A549 (cell line): ENCODE measurements around the gene PROB1. TPM values are rescaled to one million over a fixed set of nuclear protein-coding genes. Genes with fewer than 3 reads are reported as not detected.

ENCODE experiments used
- ATAC-seq, 2 experiments: fragments of 200-7000 bp in 1 of 2; fragments of >200 bp in 1 of 2; cut with Nextera tagmentation in 1 of 2; cut with Tn5 transposase in 1 of 2; 3 replicates each; pipeline versions ENCODE4 v1.8.0 to v1.9.1; 2018 to 2020; ENCODE audit warnings: mild to moderate bottlenecking in 1 of 2, moderate library complexity in 1 of 2
- CTCF ChIA-PET: fragments of 300-600 bp; sonication (Branson Sonifier 250); formaldehyde crosslinking; extraction: SDS; loops from one replicate; lab custom pipeline; 2021; ENCODE audit warnings: antibody characterized with exemption, inconsistent platforms; lab: Yijun Ruan, JAX
- POLR2A ChIA-PET: fragments of 350-600 bp; formaldehyde crosslinking; extraction: SDS; loops from one replicate; lab custom pipeline; 2021; ENCODE audit warnings: antibody characterized with exemption, inconsistent platforms; lab: Yijun Ruan, JAX
- DNase-seq, 2 experiments: peaks; one replicate each; pipeline versions ENCODE4 v3.0.0 to v3.0.0-alpha.2; 2011 to 2016; ENCODE audit warnings: low read depth in 1 of 2, low spot score in 1 of 2
- FAIRE-seq: peaks from 2 replicates; lab custom pipeline; 2011; peaks lifted over from hg19 to GRCh38; lab: Jason Lieb, UNC
- H3K27ac ChIP-seq, 2 experiments: fragments of >200 bp; sonication (Bioruptor Twin); formaldehyde crosslinking; 3 replicates each; pipeline ENCODE4 v1.5.1; 2016 to 2017
- H3K4me1 ChIP-seq: fragments of >200 bp; sonication (Bioruptor Twin); formaldehyde crosslinking; 3 replicates; pipeline ENCODE4 v1.6.1; 2016
- H3K4me2 ChIP-seq: fragments of >200 bp; sonication (Bioruptor Twin); formaldehyde crosslinking; 3 replicates; pipeline ENCODE4 v1.6.1; 2016
- H3K4me3 ChIP-seq: fragments of >200 bp; sonication (Bioruptor Twin); formaldehyde crosslinking; 3 replicates; pipeline ENCODE4 v1.5.1; 2016
- H3K9me3 ChIP-seq: fragments of >200 bp; sonication (Bioruptor Twin); formaldehyde crosslinking; 3 replicates; pipeline ENCODE4 v1.6.1; 2016
- BHLHE40 ChIP-seq: IDR thresholded peaks from 2 replicates; pipeline ENCODE4 v1.6.1; 2012; ENCODE audit warnings: low read depth, low read length, inconsistent platforms
- CBX2 ChIP-seq: fragments of 200-600 bp; sonication (generic); IDR thresholded peaks from 2 replicates; pipeline ENCODE4 v1.6.1; 2016; ENCODE audit warnings: low read depth, mild to moderate bottlenecking, borderline replicate concordance
- EHF ChIP-seq: fragments of 250-450 bp; sonication (Bioruptor Pico); IDR thresholded peaks from 2 replicates; pipeline ENCODE4 v1.5.0; 2020; ENCODE audit warnings: mild to moderate bottlenecking
- FOSB ChIP-seq: fragments of 250-450 bp; sonication (Bioruptor Pico); IDR thresholded peaks from 2 replicates; pipeline ENCODE4 v1.5.0; 2020; ENCODE audit warnings: mild to moderate bottlenecking, moderate library complexity
- FOSL2 ChIP-seq, 2 experiments: fragments of 450-650 bp in 1 of 2; fragments of >200 bp in 1 of 2; sonication (Bioruptor Twin) in 1 of 2; formaldehyde crosslinking; IDR thresholded peaks; 2 replicates each; pipeline versions ENCODE4 v1.5.0 to v1.6.1; 2016 to 2020; ENCODE audit warnings: mild to moderate bottlenecking in 1 of 2, moderate library complexity in 1 of 2
- FOXS1 ChIP-seq: fragments of 250-450 bp; sonication (Bioruptor Pico); IDR thresholded peaks from 2 replicates; pipeline ENCODE4 v1.5.0; 2020; ENCODE audit warnings: mild to moderate bottlenecking, moderate library complexity
- GATA3 ChIP-seq: IDR thresholded peaks from 2 replicates; pipeline ENCODE4 v1.6.1; 2012; ENCODE audit warnings: borderline replicate concordance
- HOXA7 ChIP-seq: fragments of 250-450 bp; sonication (Bioruptor Pico); IDR thresholded peaks from 2 replicates; pipeline ENCODE4 v1.5.0; 2020; ENCODE audit warnings: mild to moderate bottlenecking, moderate library complexity
- JUN ChIP-seq, 2 experiments: fragments of >200 bp; sonication (Bioruptor Twin); formaldehyde crosslinking; IDR thresholded peaks; 2 replicates in 1 of 2; 3 replicates in 1 of 2; pipeline ENCODE4 v1.6.1; 2016 to 2017
- JUNB ChIP-seq: fragments of >200 bp; sonication (Bioruptor Twin); formaldehyde crosslinking; IDR thresholded peaks from 2 replicates; pipeline ENCODE4 v1.6.1; 2016
- KDM5A ChIP-seq: fragments of 200-600 bp; sonication (generic); IDR thresholded peaks from 2 replicates; pipeline ENCODE4 v1.6.1; 2016; ENCODE audit warnings: antibody characterized with exemption, mild to moderate bottlenecking
- MAZ ChIP-seq: fragments of 150-350 bp; IDR thresholded peaks from 2 replicates; pipeline ENCODE4 v1.6.1; 2014; ENCODE audit warnings: antibody characterized with exemption, low read depth, low read length, borderline replicate concordance
- NFE2L2 ChIP-seq: fragments of 150-350 bp; conservative IDR thresholded peaks from 2 replicates; pipeline ENCODE4 v1.6.1; 2014; ENCODE audit warnings: low read length
- NPAS2 ChIP-seq: fragments of 250-450 bp; sonication (Bioruptor Pico); IDR thresholded peaks from 2 replicates; pipeline ENCODE4 v1.8.0; 2022; ENCODE audit warnings: mild to moderate bottlenecking, moderate library complexity, borderline replicate concordance
- PHF8 ChIP-seq: fragments of 200-600 bp; sonication (generic); IDR thresholded peaks from 2 replicates; pipeline ENCODE4 v1.6.1; 2016; ENCODE audit warnings: low read depth, mild to moderate bottlenecking, antibody characterized with exemption, moderate library complexity, borderline replicate concordance
- POLR2A ChIP-seq: IDR thresholded peaks from 2 replicates; pipeline ENCODE4 v1.6.1; 2012; ENCODE audit warnings: mild to moderate bottlenecking, low read length
- RAD21 ChIP-seq, 2 experiments: fragments of >200 bp in 1 of 2; sonication (Bioruptor Twin) in 1 of 2; formaldehyde crosslinking in 1 of 2; IDR thresholded peaks in 1 of 2; conservative IDR thresholded peaks in 1 of 2; 2 replicates in 1 of 2; 3 replicates in 1 of 2; pipeline ENCODE4 v1.6.1; 2012 to 2018; ENCODE audit warnings: inconsistent platforms in 1 of 2
- RARB ChIP-seq: fragments of 250-450 bp; sonication (Bioruptor Pico); IDR thresholded peaks from 2 replicates; pipeline ENCODE4 v1.8.0; 2021; ENCODE audit warnings: mild to moderate bottlenecking, moderate library complexity
- SMC3 ChIP-seq: fragments of >200 bp; sonication (Bioruptor Twin); formaldehyde crosslinking; IDR thresholded peaks from 3 replicates; pipeline ENCODE4 v1.6.1; 2018; ENCODE audit warnings: inconsistent platforms
- SREBF2 ChIP-seq: fragments of 450-650 bp; IDR thresholded peaks from 2 replicates; pipeline ENCODE4 v1.6.1; 2014; ENCODE audit warnings: mild to moderate bottlenecking, moderate library complexity
- TFCP2L1 ChIP-seq: fragments of 250-450 bp; sonication (Bioruptor Pico); IDR thresholded peaks from 2 replicates; pipeline ENCODE4 v1.5.0; 2021; ENCODE audit warnings: mild to moderate bottlenecking
- ZFP36 ChIP-seq: fragments of 450-650 bp; IDR thresholded peaks from 2 replicates; pipeline ENCODE4 v1.6.1; 2014; ENCODE audit warnings: borderline replicate concordance; ENCODE audit not compliant: partially characterized antibody
- WGBS: methylation state at CpG from one replicate; pipeline ENCODE4 v1.1.6; 2017; ENCODE audit errors: missing lambda C conversion rate; 5-methylcytosine and 5-hydroxymethylcytosine counted together
- polyA plus RNA-seq, 4 experiments: library from polyadenylated mRNA; depleted of rRNA in 3 of 4; stranded (reverse); fragments of >200 nt; fragmentation: RNase III in 1 of 4; extraction: RNeasy Plus Mini Kit Qiagen cat#74134 plus additional on column Dnase treatment in 1 of 4; gene quantifications; 2 replicates in 3 of 4; 3 replicates in 1 of 4; pipeline ENCODE4 v1.2.3, GENCODE V29; 2011 to 2017
- TF ChIP-seq, protein P1 (sequence below): IDR thresholded peaks from 2 replicates; pipeline ENCODE4 v1.6.1; 2012; ENCODE audit warnings: low read depth, borderline replicate concordance
- TF ChIP-seq, protein P2 (sequence below): fragments of 450-650 bp; IDR thresholded peaks from 2 replicates; pipeline ENCODE4 v1.6.1; 2014; ENCODE audit warnings: antibody characterized with exemption
- TF ChIP-seq, protein P3 (sequence below): IDR thresholded peaks from 2 replicates; pipeline ENCODE4 v1.6.1; 2012

The PROB1 gene
- polyA plus RNA-seq, 2 of the 4 experiments (the other 2 are of a cell fraction): 0.23 to 0.48 TPM

DNA sequence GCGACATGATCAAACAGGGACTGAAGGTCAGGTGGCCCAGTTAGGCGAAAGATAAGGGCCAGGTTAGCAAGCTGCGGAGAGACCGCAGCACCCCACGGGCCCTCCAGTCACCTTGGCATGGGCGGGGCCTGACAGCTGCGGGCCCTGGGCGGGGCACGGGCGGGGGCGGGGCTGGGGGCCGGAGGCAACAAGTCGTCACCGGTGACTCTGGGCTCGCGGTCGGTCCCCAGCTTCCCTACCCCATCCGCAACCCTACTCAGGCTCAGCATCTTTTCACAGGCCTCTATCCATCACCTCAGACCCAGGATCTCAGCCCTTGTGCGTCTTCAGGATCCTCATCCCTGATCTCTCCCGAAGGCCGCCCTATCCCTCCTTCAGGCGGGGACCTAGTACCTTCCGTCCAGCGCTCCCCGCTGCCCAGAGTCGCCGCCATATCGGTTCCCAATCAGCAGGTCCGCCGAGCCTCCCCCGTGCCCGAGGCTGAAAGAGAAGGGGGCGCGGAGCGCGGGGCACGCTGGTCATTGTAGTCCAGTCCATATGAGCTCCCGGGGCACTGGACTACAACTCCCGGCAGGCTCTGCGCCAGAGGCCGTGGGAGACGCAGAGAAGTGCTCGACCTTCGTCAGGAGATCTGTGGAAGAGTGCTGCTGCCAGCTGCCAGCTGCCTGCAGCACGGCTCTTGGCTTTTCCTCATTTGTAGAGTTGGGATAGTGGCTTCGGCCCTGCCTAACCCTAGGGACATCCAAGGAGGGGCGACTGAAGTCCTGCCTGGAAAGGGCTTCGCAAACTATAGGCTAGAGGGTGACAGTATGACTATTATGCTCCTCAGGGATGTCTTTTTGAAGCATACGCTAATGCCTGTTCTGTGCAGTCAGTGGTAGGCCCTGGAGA is 44.4 kb upstream of the PROB1 start, which contains the start of gene DNAJC18:
Gene DNAJC18 (minus strand): TSS at position 513 of the 891 bp plus-strand sequence. CDS start 80 bp downstream, at position 433.
- no peaks in the 10 kb centered on the region for H3K9me3 ChIP-seq
- POLR2A ChIA-PET: interaction anchor here (0.6 to 1.1 kb wide), 4 partner anchors 9 to 145 kb away, joined by 3 to 4 read pairs (median 3); partner anchors contain the start of gene SPATA24

DNA sequence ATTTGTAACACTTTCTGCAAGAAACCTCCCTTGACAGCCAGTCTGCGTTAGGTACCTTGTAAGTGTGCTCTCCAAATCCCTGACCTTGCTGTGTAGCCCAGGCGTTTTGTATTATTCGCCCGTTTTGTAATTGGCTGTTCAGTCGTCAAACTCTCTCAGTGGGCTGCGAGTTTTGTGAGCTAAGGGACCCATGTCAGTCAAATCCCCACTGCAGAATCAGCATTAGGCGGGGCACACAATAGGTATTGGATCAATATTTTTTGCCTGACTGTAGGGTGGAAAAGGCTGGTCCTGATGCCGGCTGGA is 43.8 kb upstream of the PROB1 start:
- no peak for TF ChIP-seq POLR2A
- 38% methylated on average over 8 of the region's 8 CpGs for WGBS
- Histone ChIP-seq H3K27ac (peak overlapping the region; percentile 81 to 90), H3K4me1 (peaks cover 8% of the 10 kb centered on the region; the same call in 1 of the 3 replicates), H3K4me3 (peak overlapping the region; percentile 73), H3K4me2 (peak overlapping the region; percentile 82), H3K9me3 (no peaks in the 10 kb centered on the region)
- no peak for DNase-seq
- no peak for FAIRE-seq
- ChIA-PET POLR2A (interaction anchor here (0.7 to 1.1 kb wide), 2 partner anchors 8 to 13 kb away, joined by 3 read pairs; no protein-coding TSS in a partner anchor), CTCF (interaction anchor here (0.6 to 8.4 kb wide), 7 partner anchors 9 to 227 kb away, joined by 3 to 88 read pairs (median 3); no protein-coding TSS in a partner anchor)
- peak in 1 of 2 experiments; percentile 2; a peak in 2 of 6 replicates for ATAC-seq

More for the DNA sequence above, 44.4 kb upstream of the PROB1 start, which contains the start of gene DNAJC18:
- ATAC-seq (peak; percentile 98 to 99), FAIRE-seq (no peak), DNase-seq (peak; percentile 85 to 95)
- TF ChIP-seq FOSL2 (IDR thresholded peaks at IDR 0.05): no peak
- TF ChIP-seq FOSL2 (CRISPR knock-in tag; IDR thresholded peaks at IDR 0.05): no peak
- TF ChIP-seq POLR2A: peak; percentile 38
- TF ChIP-seq, protein P1, sequence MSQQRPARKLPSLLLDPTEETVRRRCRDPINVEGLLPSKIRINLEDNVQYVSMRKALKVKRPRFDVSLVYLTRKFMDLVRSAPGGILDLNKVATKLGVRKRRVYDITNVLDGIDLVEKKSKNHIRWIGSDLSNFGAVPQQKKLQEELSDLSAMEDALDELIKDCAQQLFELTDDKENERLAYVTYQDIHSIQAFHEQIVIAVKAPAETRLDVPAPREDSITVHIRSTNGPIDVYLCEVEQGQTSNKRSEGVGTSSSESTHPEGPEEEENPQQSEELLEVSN: peak; percentile 32; the same call in 1 of the 2 replicates
- peak; percentile 40 to 76; a peak in 4 of 5 replicates for TF ChIP-seq JUN (IDR thresholded peaks at IDR 0.05)
- TF ChIP-seq FOSB (CRISPR knock-in tag): no peak
- TF ChIP-seq FOXS1 (CRISPR knock-in tag): no peak
- TF ChIP-seq JUNB: no peak
- TF ChIP-seq GATA3: no peak
- TF ChIP-seq HOXA7: no peak
- TF ChIP-seq BHLHE40: no peak
- TF ChIP-seq PHF8: peak; percentile 81; the same call in 1 of the 2 replicates
- Histone ChIP-seq H3K4me1 (peaks cover 8% of the 10 kb centered on the region; the same call in 1 of the 3 replicates), H3K4me3 (peak within 1 kb of the TSS; percentile 73), H3K27ac (peak within 1 kb of the TSS; percentile 81 to 90), H3K4me2 (peak within 1 kb of the TSS; percentile 82)
- CTCF ChIA-PET: interaction anchor here (0.9 to 8.4 kb wide), 7 partner anchors 9 to 251 kb away, joined by 3 to 88 read pairs (median 3); no protein-coding TSS in a partner anchor
- 2% methylated on average over 25 of the region's 49 CpGs for WGBS

DNA sequence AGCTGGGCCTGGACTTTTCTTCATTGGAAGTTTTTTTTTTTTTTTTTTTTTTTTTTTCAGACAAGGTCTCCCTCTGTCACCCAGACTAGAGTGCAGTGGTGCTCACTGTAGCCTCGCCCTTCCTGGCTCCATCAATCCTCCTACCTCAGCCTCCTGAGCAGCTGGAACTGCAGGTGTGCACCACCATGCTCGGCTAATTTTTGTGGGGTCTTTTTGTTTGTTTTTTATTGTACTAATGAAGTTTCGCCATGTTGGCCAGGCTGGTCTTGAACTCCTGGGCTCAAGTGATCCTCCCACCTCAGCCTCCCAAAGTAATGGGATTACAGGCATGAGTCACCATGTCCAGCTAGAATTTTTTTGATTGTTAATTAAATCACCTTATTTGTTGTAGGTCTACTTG is 40.8 kb upstream of the PROB1 start:
- H3K27ac ChIP-seq: no peak overlapping the region
- DNase-seq: no peak
- no peaks in the 10 kb centered on the region for H3K9me3 ChIP-seq
- CTCF ChIA-PET: interaction anchor here (0.6 to 8.4 kb wide), 6 partner anchors 13 to 338 kb away, joined by 3 to 88 read pairs (median 4); no protein-coding TSS in a partner anchor
- peaks cover 8% of the 10 kb centered on the region; the same call in 1 of the 3 replicates for H3K4me1 ChIP-seq
- ATAC-seq: no peak
- POLR2A ChIA-PET: no interaction called here
- FAIRE-seq: no peak
- H3K4me3 ChIP-seq: no peak overlapping the region
- TF ChIP-seq EHF (CRISPR knock-in tag) (no peak), TFCP2L1 (CRISPR knock-in tag) (no peak)
- 89% methylated on average over 3 of the region's 3 CpGs for WGBS
- no peak overlapping the region for H3K4me2 ChIP-seq

DNA sequence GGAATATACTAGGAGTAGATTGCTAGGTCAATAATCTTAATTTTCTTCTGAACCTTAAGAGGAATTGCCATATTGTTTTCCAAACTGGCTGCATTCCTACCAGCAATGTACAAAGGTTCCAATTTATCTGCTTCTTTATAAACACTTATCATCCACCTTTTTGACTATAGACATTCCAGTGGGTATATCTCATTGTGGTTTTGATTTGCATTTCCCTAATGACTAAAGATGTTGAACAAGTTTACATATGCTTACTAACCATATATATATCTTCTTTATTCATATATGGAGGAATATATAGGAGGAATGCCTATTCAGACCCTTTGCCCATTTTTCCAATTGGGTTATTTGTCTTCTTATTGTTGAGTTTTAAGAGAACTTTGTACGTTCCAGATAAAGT is 36.8 kb upstream of the PROB1 start:
- Histone ChIP-seq H3K4me3 (no peak overlapping the region), H3K4me2 (no peak overlapping the region), H3K4me1 (no peaks in the 10 kb centered on the region), H3K27ac (no peak overlapping the region), H3K9me3 (no peaks in the 10 kb centered on the region)
- no peak for ATAC-seq
- WGBS: 73% methylated on average over 1 of the region's 1 CpG
- FAIRE-seq: no peak
- no peak for DNase-seq
- ChIA-PET POLR2A (no interaction called here), CTCF (interaction anchor here (0.6 to 8.4 kb wide), 4 partner anchors 9 to 855 kb away, joined by 3 to 88 read pairs (median 7); no protein-coding TSS in a partner anchor)
- TF ChIP-seq POLR2A (no peak), EHF (CRISPR knock-in tag) (no peak), KDM5A (no peak), ZFP36 (no peak), MAZ (no peak), RARB (CRISPR knock-in tag) (no peak), NFE2L2 (no peak), NPAS2 (no peak), SREBF2 (no peak), RAD21 (conservative IDR thresholded peaks at IDR 0.05 in 1 of 2, IDR thresholded peaks at IDR 0.05 in 1 of 2) (no peak), CBX2 (no peak), SMC3 (no peak)
- TF ChIP-seq, protein P2, sequence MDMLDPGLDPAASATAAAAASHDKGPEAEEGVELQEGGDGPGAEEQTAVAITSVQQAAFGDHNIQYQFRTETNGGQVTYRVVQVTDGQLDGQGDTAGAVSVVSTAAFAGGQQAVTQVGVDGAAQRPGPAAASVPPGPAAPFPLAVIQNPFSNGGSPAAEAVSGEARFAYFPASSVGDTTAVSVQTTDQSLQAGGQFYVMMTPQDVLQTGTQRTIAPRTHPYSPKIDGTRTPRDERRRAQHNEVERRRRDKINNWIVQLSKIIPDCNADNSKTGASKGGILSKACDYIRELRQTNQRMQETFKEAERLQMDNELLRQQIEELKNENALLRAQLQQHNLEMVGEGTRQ: no peak
- TF ChIP-seq, protein P3, sequence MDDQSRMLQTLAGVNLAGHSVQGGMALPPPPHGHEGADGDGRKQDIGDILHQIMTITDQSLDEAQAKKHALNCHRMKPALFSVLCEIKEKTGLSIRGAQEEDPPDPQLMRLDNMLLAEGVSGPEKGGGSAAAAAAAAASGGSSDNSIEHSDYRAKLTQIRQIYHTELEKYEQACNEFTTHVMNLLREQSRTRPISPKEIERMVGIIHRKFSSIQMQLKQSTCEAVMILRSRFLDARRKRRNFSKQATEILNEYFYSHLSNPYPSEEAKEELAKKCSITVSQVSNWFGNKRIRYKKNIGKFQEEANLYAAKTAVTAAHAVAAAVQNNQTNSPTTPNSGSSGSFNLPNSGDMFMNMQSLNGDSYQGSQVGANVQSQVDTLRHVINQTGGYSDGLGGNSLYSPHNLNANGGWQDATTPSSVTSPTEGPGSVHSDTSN: no peak
